ENCODE data around the gene CCDC88B.
A peak's percentile ranks its signal among the peaks of the same experiment; 100 is the strongest.

DNA sequence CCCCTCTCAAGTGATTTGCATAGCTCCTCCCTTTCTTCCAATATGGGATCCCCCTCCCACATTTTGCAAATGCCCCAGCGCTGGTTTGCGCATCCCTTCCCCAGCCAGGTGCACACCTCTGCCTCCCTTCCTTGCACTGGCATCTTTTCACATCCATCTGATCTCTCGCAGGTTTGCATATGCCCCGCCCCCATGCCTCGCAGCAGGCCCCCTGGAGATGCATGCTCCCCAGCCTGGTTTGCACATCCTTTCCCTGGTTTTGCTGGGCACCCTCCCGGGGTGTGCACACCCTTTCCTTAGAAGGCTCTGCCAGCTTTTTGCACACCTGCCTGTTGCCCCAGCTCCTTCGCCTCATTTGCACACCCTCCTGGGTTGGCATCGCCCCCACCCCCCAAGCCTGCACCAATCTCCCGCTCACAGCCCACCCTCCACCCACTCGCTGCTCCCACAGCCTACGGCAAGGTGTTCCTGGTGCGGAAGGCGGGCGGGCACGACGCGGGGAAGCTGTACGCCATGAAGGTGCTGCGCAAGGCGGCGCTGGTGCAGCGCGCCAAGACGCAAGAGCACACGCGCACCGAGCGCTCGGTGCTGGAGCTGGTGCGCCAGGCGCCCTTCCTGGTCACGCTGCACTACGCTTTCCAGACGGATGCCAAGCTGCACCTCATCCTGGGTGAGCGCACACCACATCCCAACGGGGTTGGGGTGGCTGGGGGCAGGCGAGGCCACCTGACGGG is 19.9 kb downstream of the CCDC88B start:
- TF ChIP-seq CTCF (IDR thresholded peaks at IDR 0.05), result peak in 2 of 6 experiments; percentile 6 to 25
- no peak for TF ChIP-seq POLR2A (IDR thresholded peaks at IDR 0.05)

Measured in esophagus squamous epithelium (tissue), 4 donors.